CD4-positive, CD25-positive, alpha-beta regulatory T cell (primary cell): ENCODE data around the gene PLEKHA8. TPM values are rescaled to one million over a fixed set of nuclear protein-coding genes. Genes with fewer than 3 reads are reported as not detected.

Source experiments
- ATAC-seq, 2 donors: fragments of 150-1000 bp; cut with Tn5 transposase; one replicate each; pipeline ENCODE4 v1.10.0; 2021; ENCODE audit warnings: low read depth in 2 of 2, moderate number of reproducible peaks in 2 of 2, moderate library complexity in 1 of 2
- DNase-seq, 3 donors: peaks; one replicate each; pipeline versions ENCODE4 v3.0.0 to v3.0.0-alpha.2; 2012 to 2022; ENCODE audit warnings: mixed read lengths in 1 of 3
- H3K27ac ChIP-seq: one replicate; pipeline ENCODE4 v1.7.0; 2013; ENCODE audit warnings: mild to moderate bottlenecking, low read length; ENCODE audit not compliant: insufficient read depth, poor library complexity, severe bottlenecking
- H3K27me3 ChIP-seq: one replicate; pipeline ENCODE4 v1.7.0; 2013; ENCODE audit warnings: low read length; ENCODE audit not compliant: control insufficient read depth, insufficient read depth
- H3K36me3 ChIP-seq: one replicate; pipeline ENCODE4 v1.7.0; 2013; ENCODE audit warnings: mild to moderate bottlenecking, low read length, moderate library complexity; ENCODE audit not compliant: control insufficient read depth, insufficient read depth
- H3K4me1 ChIP-seq: 2 replicates; pipeline ENCODE4 v1.7.0; 2013; ENCODE audit warnings: mild to moderate bottlenecking, low read length; ENCODE audit not compliant: insufficient read depth, control insufficient read depth, poor library complexity, severe bottlenecking
- H3K4me3 ChIP-seq: one replicate; pipeline ENCODE4 v1.7.0; 2013; ENCODE audit warnings: low read depth, mild to moderate bottlenecking, low read length, moderate library complexity
- H3K9me3 ChIP-seq, 2 experiments: 1 replicate in 1 of 2; 2 replicates in 1 of 2; pipeline ENCODE4 v1.7.0; 2013; ENCODE audit warnings: low read length in 2 of 2, mild to moderate bottlenecking in 1 of 2, moderate library complexity in 1 of 2; ENCODE audit not compliant: control insufficient read depth in 2 of 2
- H3K27ac Mint-ChIP-seq, 3 donors: one replicate each; pipeline ENCODE4 v1.8.0; 2020 to 2022; ENCODE audit warnings: mild to moderate bottlenecking in 3 of 3, mixed read lengths in 3 of 3, moderate library complexity in 2 of 3
- H3K27me3 Mint-ChIP-seq: one replicate; pipeline ENCODE4 v1.8.0; 2022; ENCODE audit warnings: mild to moderate bottlenecking, mixed read lengths
- H3K36me3 Mint-ChIP-seq: one replicate; pipeline ENCODE4 v1.8.0; 2020; ENCODE audit warnings: mixed read lengths
- H3K4me1 Mint-ChIP-seq, 4 donors: one replicate each; pipeline ENCODE4 v1.8.0; 2020 to 2022; ENCODE audit warnings: mixed read lengths in 4 of 4, mild to moderate bottlenecking in 1 of 4
- H3K4me3 Mint-ChIP-seq, 4 donors: one replicate each; pipeline ENCODE4 v1.8.0; 2020 to 2022; ENCODE audit warnings: mild to moderate bottlenecking in 4 of 4, mixed read lengths in 4 of 4, moderate library complexity in 3 of 4
- H3K9me3 Mint-ChIP-seq, 7 donors: one replicate each; pipeline ENCODE4 v1.8.0; 2020 to 2022; ENCODE audit warnings: mixed read lengths in 7 of 7, mild to moderate bottlenecking in 3 of 7, moderate library complexity in 2 of 7
- polyA plus RNA-seq, 4 donors: library from polyadenylated mRNA; unstranded; fragments of 300-500 nt; fragmentation: Illumina TruSeq; gene quantifications; one replicate each; pipeline ENCODE4 v1.2.3, GENCODE V29; 2021
- total RNA-seq: library from RNA; stranded (reverse); gene quantifications from one replicate; pipeline ENCODE4 v1.2.3, GENCODE V29; 2022

Gene PLEKHA8
- total and polyA plus RNA-seq, 5 donors from 2014 or later, result 3.1 to 15.2 (median 8.0) TPM

DNA sequence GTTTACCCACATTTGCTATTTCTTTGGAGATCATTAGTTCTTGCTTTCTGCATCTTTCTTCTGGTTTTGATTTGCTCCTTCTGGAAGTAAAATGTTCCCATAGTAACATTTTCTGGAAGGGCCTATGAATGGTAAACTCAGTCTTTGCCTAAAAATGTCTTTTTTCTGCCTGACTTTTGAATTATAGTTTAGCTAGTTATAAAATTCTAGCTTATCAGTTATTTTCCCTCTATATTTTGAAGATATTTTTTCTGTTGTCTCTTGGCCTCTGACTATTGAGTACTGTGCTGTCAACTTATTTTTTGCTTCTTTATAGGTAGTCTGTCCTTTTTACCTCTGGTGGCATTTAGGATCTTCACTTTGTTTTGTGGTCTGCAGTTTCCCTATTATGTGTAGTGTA, 84.9 kb downstream of the PLEKHA8 start:
- Histone ChIP-seq H3K4me3 (no peak overlapping the region), H3K36me3 (no peaks in the 10 kb centered on the region)
- no peak overlapping the region for H3K27ac Mint-ChIP-seq

DNA sequence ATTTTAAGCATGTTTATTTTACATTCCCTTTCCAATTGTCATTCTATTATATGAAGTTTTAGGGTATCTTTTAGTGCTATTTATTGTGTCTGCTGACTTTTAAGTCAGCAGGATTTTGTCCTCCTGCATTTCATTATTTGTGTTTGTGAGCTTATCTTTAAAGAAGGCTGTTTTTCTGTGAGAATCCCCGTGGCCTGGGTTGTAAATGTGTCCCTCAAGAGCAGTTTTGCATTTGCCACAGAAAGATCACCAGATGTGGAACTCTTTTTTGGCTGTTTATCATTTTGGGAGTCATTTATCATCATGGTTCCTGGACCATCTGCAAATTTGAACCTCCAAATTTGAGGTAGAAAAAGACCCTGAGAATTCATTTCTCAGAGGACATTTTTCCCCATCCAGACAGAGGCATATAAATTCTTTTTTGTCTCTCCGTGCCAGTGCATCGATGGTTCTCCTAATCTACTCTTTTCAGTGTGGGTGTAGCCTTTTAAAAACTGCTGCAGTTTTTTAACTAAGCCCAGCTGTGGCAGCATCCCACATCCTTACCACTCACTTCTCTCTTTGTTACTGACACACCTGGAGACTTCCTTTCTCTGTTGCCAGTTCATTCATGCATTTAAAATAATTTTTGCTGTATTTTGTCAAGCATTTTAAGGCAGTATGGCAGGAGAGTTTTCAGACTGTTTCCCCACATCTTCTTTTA, 86.5 kb downstream of the PLEKHA8 start:
- H3K4me3 ChIP-seq, result no peak overlapping the region
- peaks cover 2 to 21% (median 10%) of the 10 kb centered on the region in 7 donors for H3K9me3 Mint-ChIP-seq
- H3K4me3 Mint-ChIP-seq, result no peak overlapping the region

More for the DNA sequence above, 84.9 kb downstream of the PLEKHA8 start:
- H3K4me1 Mint-ChIP-seq, result peaks cover 0 to 9% (median 2%) of the 10 kb centered on the region in 4 donors
- Histone ChIP-seq H3K27ac (no peak overlapping the region), H3K4me1 (no peaks in the 10 kb centered on the region), H3K9me3 (peaks cover 9% of the 10 kb centered on the region in 2 experiments), H3K27me3 (no peaks in the 10 kb centered on the region)
- DNase-seq (no peak), ATAC-seq (no peak)
- peaks cover 19% of the 10 kb centered on the region for H3K36me3 Mint-ChIP-seq
- H3K4me3 Mint-ChIP-seq, result no peak overlapping the region
- peaks cover 2 to 21% (median 10%) of the 10 kb centered on the region in 7 donors for H3K9me3 Mint-ChIP-seq
- H3K27me3 Mint-ChIP-seq, result no peaks in the 10 kb centered on the region

DNA sequence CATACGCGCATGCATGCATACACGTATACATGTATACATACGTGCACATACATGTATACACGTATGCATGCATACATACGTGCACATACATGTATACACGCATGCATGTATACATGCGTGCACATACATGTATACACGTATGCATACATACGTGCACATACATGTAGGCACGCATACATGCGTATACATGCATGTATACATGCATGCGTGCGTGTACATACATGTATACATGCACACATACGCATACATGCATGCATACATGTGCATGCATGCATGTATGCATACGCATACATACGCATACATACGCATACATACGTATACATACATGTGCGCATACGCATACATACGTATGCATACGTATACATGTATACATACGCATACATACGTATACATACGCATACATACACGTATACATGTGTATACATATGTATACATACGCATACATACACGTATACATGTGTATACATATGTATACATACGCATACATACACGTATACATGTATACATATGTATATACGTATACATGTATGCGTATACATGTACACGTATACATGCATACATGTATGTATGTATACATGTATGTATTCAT, 87.6 kb downstream of the PLEKHA8 start:
- H3K4me3 ChIP-seq, result no peak overlapping the region
- peaks cover 9% of the 10 kb centered on the region in 2 experiments for H3K9me3 ChIP-seq
- Mint-ChIP-seq H3K27ac (no peak overlapping the region), H3K27me3 (no peaks in the 10 kb centered on the region), H3K9me3 (peaks cover 0 to 17% (median 10%) of the 10 kb centered on the region in 7 donors), H3K36me3 (peaks cover 14% of the 10 kb centered on the region), H3K4me1 (peaks cover 0 to 9% (median 2%) of the 10 kb centered on the region in 4 donors), H3K4me3 (no peak overlapping the region)
- H3K4me1 ChIP-seq, result no peaks in the 10 kb centered on the region
- no peak for ATAC-seq
- H3K27ac ChIP-seq, result no peak overlapping the region
- H3K27me3 ChIP-seq, result no peaks in the 10 kb centered on the region
- H3K36me3 ChIP-seq, result no peaks in the 10 kb centered on the region
- DNase-seq, result no peak

More for the DNA sequence above, 86.5 kb downstream of the PLEKHA8 start:
- H3K36me3 Mint-ChIP-seq, result peaks cover 19% of the 10 kb centered on the region
- H3K36me3 ChIP-seq, result no peaks in the 10 kb centered on the region
- H3K4me1 Mint-ChIP-seq, result peaks cover 0 to 9% (median 2%) of the 10 kb centered on the region in 4 donors
- peaks cover 9% of the 10 kb centered on the region in 2 experiments for H3K9me3 ChIP-seq
- DNase-seq, result no peak
- no peaks in the 10 kb centered on the region for H3K4me1 ChIP-seq
- no peaks in the 10 kb centered on the region for H3K27me3 ChIP-seq
- H3K27ac ChIP-seq, result no peak overlapping the region
- H3K27me3 Mint-ChIP-seq, result no peaks in the 10 kb centered on the region
- ATAC-seq, result no peak
- H3K27ac Mint-ChIP-seq, result no peak overlapping the region

DNA sequence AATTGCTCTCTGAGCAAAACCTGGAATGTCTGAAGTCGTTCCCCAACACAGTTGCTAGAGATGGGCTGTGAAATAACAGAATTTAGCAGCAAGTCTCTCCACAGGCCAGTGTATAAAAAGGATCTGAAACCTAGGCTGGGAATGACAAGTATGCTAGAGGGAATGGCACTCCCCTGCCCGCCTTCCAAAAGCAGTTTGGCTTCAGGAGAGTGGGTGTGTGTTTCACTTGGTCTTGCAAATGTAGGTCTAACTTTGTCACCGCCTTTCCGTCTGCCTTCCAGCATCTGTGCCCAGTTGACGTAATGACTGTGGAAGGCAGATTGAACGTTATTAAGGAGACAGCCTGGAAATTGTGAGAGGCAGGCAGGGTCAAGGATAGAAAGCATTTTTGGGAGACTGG, 88.6 kb downstream of the PLEKHA8 start:
- H3K27ac ChIP-seq, result no peak overlapping the region
- no peaks in the 10 kb centered on the region for H3K36me3 ChIP-seq
- Mint-ChIP-seq H3K9me3 (peaks cover 0 to 17% (median 10%) of the 10 kb centered on the region in 7 donors), H3K36me3 (peaks cover 14% of the 10 kb centered on the region), H3K4me3 (no peak overlapping the region), H3K27me3 (no peaks in the 10 kb centered on the region), H3K27ac (no peak overlapping the region), H3K4me1 (peaks cover 0 to 9% (median 2%) of the 10 kb centered on the region in 4 donors)
- H3K4me1 ChIP-seq, result no peaks in the 10 kb centered on the region
- H3K9me3 ChIP-seq, result peaks cover 9% of the 10 kb centered on the region in 2 experiments
- no peak for DNase-seq
- no peak overlapping the region for H3K4me3 ChIP-seq
- H3K27me3 ChIP-seq, result no peaks in the 10 kb centered on the region
- no peak for ATAC-seq

DNA sequence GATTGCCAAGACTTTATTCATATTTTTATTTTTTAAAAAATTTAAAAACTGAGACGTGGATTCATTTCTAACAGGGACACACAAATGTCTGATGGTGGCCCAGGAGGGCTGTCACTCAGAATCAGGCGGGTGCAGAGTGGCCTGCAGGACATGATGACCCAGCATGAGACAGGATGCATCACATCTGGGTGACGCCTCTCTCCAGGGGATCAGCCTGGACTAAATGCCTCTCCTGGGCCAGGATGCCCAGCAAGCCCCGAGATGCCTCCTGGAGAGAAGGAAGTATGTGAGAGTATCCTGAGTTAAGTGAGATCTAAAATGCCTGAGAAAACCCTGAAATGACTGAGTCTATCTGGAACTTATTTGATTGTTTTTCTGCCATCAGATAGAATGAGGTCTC, 89.7 kb downstream of the PLEKHA8 start:
- no peak overlapping the region for H3K4me3 Mint-ChIP-seq
- no peak for DNase-seq
- peaks cover 7% of the 10 kb centered on the region in 2 experiments for H3K9me3 ChIP-seq

DNA sequence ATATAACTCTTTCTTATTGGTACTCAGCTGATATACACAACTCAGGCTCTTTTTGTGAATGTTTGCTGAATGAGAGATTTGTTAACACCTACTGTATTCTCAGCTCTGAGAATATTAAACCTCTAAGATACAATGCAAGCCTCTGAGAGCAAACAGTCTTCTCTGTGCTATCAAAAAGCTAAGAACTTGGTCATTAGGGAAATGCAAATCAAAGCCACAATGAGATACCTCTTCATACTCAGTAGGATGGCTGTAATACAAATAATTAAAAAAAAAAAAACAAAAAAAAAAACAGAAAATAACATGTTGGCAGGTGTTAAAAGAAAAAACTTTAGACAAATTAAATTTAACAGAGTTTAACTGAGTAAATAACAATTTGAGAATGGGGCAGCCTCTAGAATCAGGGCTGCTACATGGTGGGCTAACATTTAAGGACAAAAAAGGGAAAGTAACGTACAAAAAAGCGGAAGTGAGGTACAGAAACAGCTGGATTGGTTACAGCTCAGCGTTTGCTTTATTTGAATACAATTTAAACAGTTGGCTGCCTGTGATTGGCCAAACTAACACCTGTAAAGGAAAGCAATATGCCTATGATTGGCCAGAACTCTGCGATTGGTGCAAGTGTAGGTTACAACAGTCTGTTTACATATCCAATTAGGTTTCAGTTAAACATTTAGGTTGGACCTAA, 91.8 kb downstream of the PLEKHA8 start:
- Histone ChIP-seq H3K27me3 (no peaks in the 10 kb centered on the region), H3K4me3 (no peak overlapping the region), H3K27ac (no peak overlapping the region), H3K36me3 (no peaks in the 10 kb centered on the region), H3K4me1 (no peaks in the 10 kb centered on the region), H3K9me3 (no peaks in the 10 kb centered on the region)
- Mint-ChIP-seq H3K4me1 (peaks cover 0 to 1% (median 0%) of the 10 kb centered on the region in 4 donors), H3K27me3 (no peaks in the 10 kb centered on the region), H3K4me3 (no peak overlapping the region), H3K9me3 (no peaks in the 10 kb centered on the region), H3K36me3 (peaks cover 8% of the 10 kb centered on the region), H3K27ac (no peak overlapping the region)
- DNase-seq (no peak), ATAC-seq (no peak)

More for the DNA sequence above, 89.7 kb downstream of the PLEKHA8 start:
- H3K4me3 ChIP-seq, result no peak overlapping the region
- no peaks in the 10 kb centered on the region for H3K36me3 ChIP-seq
- Mint-ChIP-seq H3K4me1 (peaks cover 0 to 9% (median 2%) of the 10 kb centered on the region in 4 donors), H3K36me3 (peaks cover 15% of the 10 kb centered on the region), H3K27ac (no peak overlapping the region), H3K27me3 (no peaks in the 10 kb centered on the region), H3K9me3 (peaks cover 0 to 8% (median 6%) of the 10 kb centered on the region in 7 donors)
- H3K4me1 ChIP-seq, result no peaks in the 10 kb centered on the region
- no peak for ATAC-seq
- H3K27me3 ChIP-seq, result no peaks in the 10 kb centered on the region
- H3K27ac ChIP-seq, result no peak overlapping the region

DNA sequence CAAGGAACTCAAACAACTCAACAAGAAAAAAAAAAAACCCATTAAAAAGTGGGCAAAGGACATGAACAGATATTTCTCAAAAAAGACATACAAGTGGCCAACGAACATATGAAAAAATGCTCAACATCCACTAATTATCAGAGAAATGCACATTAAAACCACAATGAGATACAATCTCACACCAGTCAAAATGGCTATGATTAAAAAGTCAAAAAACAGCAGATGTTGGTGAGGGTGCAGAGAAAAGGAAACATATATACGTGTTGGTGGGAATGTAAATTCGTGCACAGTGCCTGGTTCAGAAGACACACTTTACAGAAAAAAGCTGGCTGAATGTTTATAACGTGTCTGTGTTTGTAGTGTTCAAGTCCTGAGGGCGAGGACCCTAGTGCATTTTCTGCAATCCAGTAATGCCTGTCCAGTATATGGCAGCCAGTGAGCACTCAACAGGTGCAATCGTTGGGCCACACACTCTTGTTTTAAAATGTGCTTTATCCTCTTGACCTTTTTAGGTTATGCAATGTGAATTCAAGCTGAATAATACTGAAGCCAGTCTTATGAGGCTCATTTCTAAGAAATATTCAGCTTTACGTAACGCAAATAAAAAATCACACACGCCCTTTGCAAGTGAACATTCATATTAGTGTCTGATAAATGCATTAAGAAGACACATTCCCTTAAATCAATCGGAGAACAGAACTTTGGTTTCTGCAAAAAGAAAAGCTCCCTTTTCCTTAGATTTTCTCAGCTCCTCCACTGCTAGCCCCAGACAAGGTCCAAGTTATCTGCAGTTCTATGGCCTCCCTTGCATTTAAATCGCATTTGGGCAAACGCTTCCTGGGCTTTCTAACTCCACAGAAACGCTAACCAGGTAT, 105.8 kb downstream of the PLEKHA8 start:
- ATAC-seq (no peak), DNase-seq (no peak)
- Mint-ChIP-seq H3K9me3 (no peaks in the 10 kb centered on the region), H3K4me3 (peak overlapping the region; percentile 87 to 90 (median 88)), H3K27ac (peak overlapping the region in 2 of 3 donors; percentile 90 to 94), H3K27me3 (peaks cover 19% of the 10 kb centered on the region), H3K4me1 (peaks cover 10 to 25% (median 16%) of the 10 kb centered on the region in 4 donors), H3K36me3 (peaks cover 11% of the 10 kb centered on the region)
- peaks cover 14% of the 10 kb centered on the region for H3K4me1 ChIP-seq
- no peaks in the 10 kb centered on the region for H3K27me3 ChIP-seq
- peak overlapping the region; percentile 90 for H3K4me3 ChIP-seq
- H3K36me3 ChIP-seq, result no peaks in the 10 kb centered on the region
- H3K9me3 ChIP-seq, result no peaks in the 10 kb centered on the region
- H3K27ac ChIP-seq, result peak overlapping the region; percentile 44
